Lower leg skin (tissue), 4 donors: ENCODE data around the gene C1QTNF6. TPM values are rescaled to one million over a fixed set of nuclear protein-coding genes. Genes with fewer than 3 reads are reported as not detected.

Experiments used
- DNase-seq, 2 donors: peaks; one replicate each; pipeline ENCODE4 v3.0.0-alpha.2; 2019; ENCODE audit warnings: low spot score in 2 of 2
- H3K4me3 ChIP-seq: fragments of 200-600 bp; sonication (generic); 2 replicates; pipeline ENCODE4 v1.5.1; 2017; ENCODE audit warnings: mild to moderate bottlenecking, low read depth; ENCODE audit not compliant: poor library complexity, severe bottlenecking
- CTCF ChIP-seq, 3 donors: fragments of 450-650 bp; IDR thresholded peaks; one replicate each; pipeline ENCODE4 v1.5.1; 2016; ENCODE audit warnings: antibody characterized with exemption in 3 of 3, mild to moderate bottlenecking in 3 of 3, moderate library complexity in 2 of 3
- POLR2A ChIP-seq, 2 donors: fragments of 450-650 bp; IDR thresholded peaks; one replicate each; pipeline ENCODE4 v1.6.1; 2016 to 2017; ENCODE audit warnings: antibody characterized with exemption in 2 of 2, mild to moderate bottlenecking in 1 of 2, moderate library complexity in 1 of 2
- WGBS, 2 donors: methylation state at CpG; one replicate each; pipeline ENCODE4 v1.1.5; 2018; 5-methylcytosine and 5-hydroxymethylcytosine counted together
- intact Hi-C: fragments of 100-400 bp; cut with DNase I; formaldehyde crosslinking; loops from one replicate; pipeline ENCODE4 v1.15.0; 2023; ENCODE audit warnings: low total_unique reads
- total RNA-seq, 4 donors: library from RNA; depleted of rRNA; stranded (reverse); fragments of >200 nt; gene quantifications; one replicate each; pipeline ENCODE4 v1.1.0, GENCODE V29; 2016

Gene C1QTNF6
- total RNA-seq, 4 donors from 2014 or later, result 0.81 to 8.9 (median 2.1) TPM

DNA sequence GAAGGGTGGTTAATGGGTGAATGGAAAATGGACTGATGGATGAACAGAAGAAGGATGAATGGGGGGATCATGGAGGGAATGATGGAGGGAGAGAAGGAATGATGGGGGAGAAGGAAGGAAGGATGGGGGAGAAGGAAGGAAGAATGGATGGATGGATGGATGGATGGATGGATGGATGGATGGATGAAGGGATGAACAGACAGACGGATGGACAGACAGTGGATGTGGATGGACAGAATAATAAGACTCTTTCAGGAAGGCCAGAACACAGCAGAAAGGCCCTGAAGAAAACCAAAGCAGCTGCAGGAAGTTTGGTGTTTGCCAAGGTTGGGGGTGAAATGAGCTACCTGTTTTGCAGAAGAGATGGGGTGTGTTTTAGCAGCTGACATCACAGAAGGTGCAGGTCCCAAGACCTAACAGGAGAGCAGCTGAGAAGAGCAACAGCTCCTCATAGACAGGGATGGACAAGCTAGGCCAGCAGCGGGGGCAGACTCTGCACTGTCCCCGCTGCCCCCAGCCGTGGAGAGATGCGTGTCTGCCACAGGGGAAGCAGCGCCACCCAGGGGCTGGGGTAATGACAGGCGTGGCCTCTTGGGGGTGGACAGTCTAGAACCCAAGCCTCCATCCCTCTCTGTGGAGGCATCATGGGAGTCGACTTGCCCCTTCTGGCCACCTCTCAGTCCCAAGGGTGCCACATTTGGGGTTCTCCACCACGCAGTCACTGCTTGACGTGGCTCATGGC lies 17.9 kb downstream of the C1QTNF6 start:
- DNase-seq, result peak in 1 of 2 donors; percentile 84

DNA sequence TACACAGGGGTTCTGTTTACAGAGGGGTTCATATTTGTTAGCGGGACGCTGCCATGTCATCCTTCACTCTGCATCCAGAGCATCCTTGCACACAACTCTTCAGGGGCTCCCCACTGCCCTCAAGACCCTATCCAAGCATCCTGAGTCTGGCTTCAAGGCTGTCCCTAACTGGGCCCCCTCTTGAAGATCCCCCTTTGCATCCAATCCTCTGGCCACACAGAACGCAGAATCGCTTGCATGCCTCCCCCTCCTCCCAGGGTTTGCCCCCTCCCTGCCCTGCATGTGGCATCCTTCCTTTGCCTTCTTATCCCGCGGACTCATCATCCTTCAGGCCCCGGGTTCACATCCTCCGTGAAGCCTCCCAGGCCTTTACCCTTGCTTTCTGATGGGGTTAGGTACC lies 18.6 kb downstream of the C1QTNF6 start:
- H3K4me3 ChIP-seq, result no peak overlapping the region
- 91 to 95% methylated on average over 8 of the region's 8 CpGs for WGBS, 2 donors
- DNase-seq, result peak in 1 of 2 donors; percentile 83
- intact Hi-C loops, result no loop called here
- no peak for TF ChIP-seq CTCF (IDR thresholded peaks at IDR 0.05)
- no peak for TF ChIP-seq POLR2A (IDR thresholded peaks at IDR 0.05)

More for the DNA sequence above, 17.9 kb downstream of the C1QTNF6 start:
- WGBS, 2 donors, result 86 to 88% methylated on average over 10 of the region's 10 CpGs
- H3K4me3 ChIP-seq, result no peak overlapping the region
- no peak for TF ChIP-seq CTCF (IDR thresholded peaks at IDR 0.05)
- no peak for TF ChIP-seq POLR2A (IDR thresholded peaks at IDR 0.05)
- intact Hi-C loops, result no loop called here

DNA sequence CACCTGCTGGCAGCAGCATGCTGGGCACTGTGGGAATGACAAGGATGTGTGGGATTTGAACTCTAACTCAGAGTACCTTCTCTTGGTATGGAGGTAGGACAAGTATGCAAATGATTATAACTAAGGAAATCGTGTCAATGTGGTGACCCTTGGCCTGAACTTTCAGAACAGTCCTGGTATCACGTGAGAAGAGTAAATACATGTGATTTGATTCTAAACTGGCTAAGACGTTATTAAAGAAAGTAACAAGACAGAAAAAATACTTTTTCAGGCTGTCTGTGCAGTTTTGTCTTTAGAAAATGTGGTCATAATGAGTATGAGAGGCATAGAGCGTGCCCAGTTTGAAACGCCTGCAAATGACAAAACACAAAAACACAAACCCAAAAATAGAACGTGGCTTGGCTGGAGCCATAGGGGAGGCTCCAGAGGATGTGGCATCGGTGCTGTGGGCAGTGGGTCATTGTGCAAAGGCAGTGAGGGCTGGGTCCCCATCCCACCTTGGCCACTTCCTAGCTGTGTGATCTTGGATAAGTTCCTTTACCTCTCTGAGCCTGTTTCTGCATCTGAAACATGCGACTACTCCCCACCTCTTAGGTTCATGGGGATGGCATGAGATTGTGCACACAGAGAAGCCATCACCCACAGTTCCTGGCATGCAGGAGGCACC lies 19.9 kb downstream of the C1QTNF6 start:
- H3K4me3 ChIP-seq, result no peak overlapping the region
- DNase-seq, result peak in 1 of 2 donors; percentile 53
- intact Hi-C loops, result no loop called here
- 56 to 61% methylated on average over 8 of the region's 8 CpGs for WGBS, 2 donors
- no peak for TF ChIP-seq POLR2A (IDR thresholded peaks at IDR 0.05)
- no peak for TF ChIP-seq CTCF (IDR thresholded peaks at IDR 0.05)

DNA sequence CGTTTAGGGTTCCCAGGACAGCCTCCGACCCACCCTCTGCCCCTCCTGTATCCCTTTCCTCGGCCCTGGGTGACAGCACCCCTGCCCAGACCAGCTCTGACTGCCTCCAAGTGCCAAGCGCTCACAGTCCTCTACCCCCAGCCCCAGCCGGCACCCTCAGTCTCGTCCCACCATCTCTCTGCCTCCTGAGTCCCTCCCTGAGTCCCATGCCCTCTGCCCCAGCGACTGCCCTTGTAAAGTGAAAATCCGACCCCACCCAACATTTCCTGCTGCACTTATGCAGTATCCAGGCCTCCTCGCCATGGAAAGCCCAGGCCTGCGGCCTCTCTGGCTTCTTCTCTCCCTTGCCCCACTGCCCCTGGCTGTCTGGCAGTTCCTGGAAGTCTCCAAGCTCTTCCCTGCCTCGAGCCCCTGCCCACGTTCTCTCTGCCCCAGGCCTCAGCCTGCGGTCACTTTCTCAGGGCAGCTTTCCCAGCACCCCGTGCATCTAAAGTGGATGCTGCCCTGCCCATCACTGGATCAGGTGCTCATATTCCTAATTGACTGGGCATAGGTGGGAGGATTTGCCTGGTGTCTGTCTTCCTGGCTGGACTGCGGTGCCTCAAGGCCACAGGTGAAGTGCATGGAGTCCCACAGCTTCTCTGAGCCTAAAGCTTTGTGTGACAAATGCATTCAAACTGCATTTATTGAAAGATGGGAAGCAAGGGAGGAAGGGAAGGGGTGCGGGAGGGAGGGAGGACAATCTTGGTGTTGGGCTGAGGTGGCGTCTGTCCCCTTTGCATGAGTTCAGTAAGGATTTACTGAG lies 20.7 kb downstream of the C1QTNF6 start:
- 64 to 66% methylated on average over 17 of the region's 17 CpGs for WGBS, 2 donors
- no peak for TF ChIP-seq CTCF (IDR thresholded peaks at IDR 0.05)
- TF ChIP-seq POLR2A (IDR thresholded peaks at IDR 0.05), result no peak
- H3K4me3 ChIP-seq, result no peak overlapping the region
- intact Hi-C loops, result no loop called here
- peak in 1 of 2 donors; percentile 67 for DNase-seq

GRCh38 chr22:37166675-37167066 lies 21.4 kb downstream of the C1QTNF6 start:
- peak in 1 of 3 donors; percentile 63 for TF ChIP-seq CTCF (IDR thresholded peaks at IDR 0.05)
- TF ChIP-seq POLR2A (IDR thresholded peaks at IDR 0.05), result no peak
- peak; percentile 76 to 97 for DNase-seq
- intact Hi-C loops, result no loop called here
- 18 to 21% methylated on average over 11 to 13 of the region's 13 CpGs for WGBS, 2 donors
- H3K4me3 ChIP-seq, result no peak overlapping the region
